Fibroblast of lung (primary cell): ENCODE data around the gene SNHG17. TPM values are rescaled to one million over a fixed set of nuclear protein-coding genes. Genes with fewer than 3 reads are reported as not detected.

Experiments used
- DNase-seq, 2 donors: peaks; one replicate each; pipeline versions ENCODE4 v3.0.0 to v3.0.0-alpha.2; 2010; ENCODE audit warnings: low read depth in 2 of 2
- H2AFZ ChIP-seq: 2 replicates; pipeline ENCODE4 v1.5.1; 2012; ENCODE audit warnings: low read length, control low read depth, inconsistent platforms
- H3K27ac ChIP-seq: 2 replicates; pipeline ENCODE4 v1.5.1; 2011; ENCODE audit warnings: low read length, control low read depth; ENCODE audit not compliant: insufficient read depth
- H3K27me3 ChIP-seq: 2 replicates; pipeline ENCODE4 v1.5.1; 2011; ENCODE audit warnings: mild to moderate bottlenecking, low read length; ENCODE audit not compliant: control insufficient read depth, insufficient read depth
- H3K36me3 ChIP-seq: 2 replicates; pipeline ENCODE4 v1.5.1; 2011; ENCODE audit warnings: low read length; ENCODE audit not compliant: control insufficient read depth, insufficient read depth
- H3K4me1 ChIP-seq: 2 replicates; pipeline ENCODE4 v1.5.1; 2011; ENCODE audit warnings: low read length; ENCODE audit not compliant: control insufficient read depth, insufficient read depth; ENCODE audit errors: extremely low read depth
- H3K4me2 ChIP-seq: 2 replicates; pipeline ENCODE4 v1.5.1; 2011; ENCODE audit warnings: low read length, control low read depth; ENCODE audit not compliant: insufficient read depth; ENCODE audit errors: extremely low read depth
- H3K4me3 ChIP-seq, 4 experiments: fragments of 200-600 bp in 1 of 4; sonication (generic) in 1 of 4; replicated peaks in 1 of 4; 2 replicates each; pipeline ENCODE4 v1.5.1; 2011 to 2016; ENCODE audit warnings: low read length in 4 of 4, low read depth in 3 of 4, mild to moderate bottlenecking in 3 of 4, control low read depth in 2 of 4, inconsistent platforms in 1 of 4, mixed read lengths in 1 of 4; ENCODE audit not compliant: insufficient read depth in 1 of 4; ENCODE audit errors: control extremely low read depth in 1 of 4
- H3K79me2 ChIP-seq: 2 replicates; pipeline ENCODE4 v1.5.1; 2012; ENCODE audit warnings: mild to moderate bottlenecking, low read length, inconsistent platforms; ENCODE audit not compliant: control insufficient read depth, insufficient read depth
- H3K9ac ChIP-seq: 2 replicates; pipeline ENCODE4 v1.5.1; 2011; ENCODE audit warnings: mild to moderate bottlenecking, low read length, control low read depth; ENCODE audit not compliant: insufficient read depth
- H3K9me3 ChIP-seq: 2 replicates; pipeline ENCODE4 v1.5.1; 2012; ENCODE audit warnings: low read depth, low read length; ENCODE audit not compliant: control insufficient read depth, insufficient read depth
- H4K20me1 ChIP-seq: 2 replicates; pipeline ENCODE4 v1.5.1; 2011; ENCODE audit warnings: low read length; ENCODE audit not compliant: control insufficient read depth, insufficient read depth; ENCODE audit errors: extremely low read depth
- CTCF ChIP-seq, 2 donors: IDR thresholded peaks in 1 of 2; conservative IDR thresholded peaks in 1 of 2; 1 replicate in 1 of 2; 2 replicates in 1 of 2; pipeline ENCODE4 v1.5.1; 2011 to 2012; ENCODE audit warnings: low read length in 2 of 2, control low read depth in 1 of 2, inconsistent platforms in 1 of 2, low read depth in 1 of 2, mild to moderate bottlenecking in 1 of 2
- EZH2 ChIP-seq: IDR thresholded peaks from 2 replicates; pipeline ENCODE4 v1.5.1; 2012; ENCODE audit warnings: low read length, control low read depth, mild to moderate bottlenecking; ENCODE audit errors: missing control alignments
- polyA plus RNA-seq, 2 donors: library from polyadenylated mRNA; depleted of rRNA in 1 of 2; stranded (reverse) in 1 of 2; unstranded in 1 of 2; fragments of >200 nt; gene quantifications; 2 replicates each; pipeline ENCODE4 v1.2.1, GENCODE V29; 2011 to 2012; ENCODE audit warnings: missing spikeins in 1 of 2
- total RNA-seq: library from RNA; depleted of rRNA; stranded (reverse); fragments of >200 nt; gene quantifications from 2 replicates; pipeline ENCODE4 v1.2.1, GENCODE V29; 2014

Gene SNHG17
- total and polyA plus RNA-seq, 2 donors (not counting 1 experiment from before 2014, with no cell fraction given) = 10.6 to 15.0 TPM

- Histone ChIP-seq H3K36me3 (peaks cover 3% of the 10 kb centered on the region), H3K4me1 (no peaks in the 10 kb centered on the region)
These were observed 19.7 kb upstream of the SNHG17 start for GRCh38 chr20:38454556-38455473.

GRCh38 chr20:38453941-38454340 is 18.8 kb upstream of the SNHG17 start:
- H3K36me3 ChIP-seq = peaks cover 4% of the 10 kb centered on the region
- H3K4me2 ChIP-seq = no peak overlapping the region
- no peaks in the 10 kb centered on the region for H3K27me3 ChIP-seq
- H4K20me1 ChIP-seq = no peaks in the 10 kb centered on the region
- H3K27ac ChIP-seq = no peak overlapping the region
- H3K4me1 ChIP-seq = no peaks in the 10 kb centered on the region
- TF ChIP-seq CTCF (conservative IDR thresholded peaks at IDR 0.05 in 1 of 2, IDR thresholded peaks at IDR 0.05 in 1 of 2; ENCODE audit: low read depth in 1 of 2, low read length in 2 of 2) (no peak), EZH2 (no peak)
- no peak overlapping the region for H3K9ac ChIP-seq
- H3K4me3 ChIP-seq = no peak overlapping the region
- H3K79me2 ChIP-seq = no peaks in the 10 kb centered on the region
- H3K9me3 ChIP-seq = no peaks in the 10 kb centered on the region
- H2AFZ ChIP-seq = no peak overlapping the region
- no peak for DNase-seq

More at GRCh38 chr20:38454556-38455473, 19.7 kb upstream of the SNHG17 start:
- Histone ChIP-seq H3K27me3 (no peaks in the 10 kb centered on the region), H4K20me1 (no peaks in the 10 kb centered on the region), H3K27ac (no peak overlapping the region), H3K4me2 (no peak overlapping the region), H3K9me3 (no peaks in the 10 kb centered on the region), H3K4me3 (no peak overlapping the region), H2AFZ (no peak overlapping the region), H3K9ac (no peak overlapping the region), H3K79me2 (no peaks in the 10 kb centered on the region)
- DNase-seq = no peak
- TF ChIP-seq CTCF (conservative IDR thresholded peaks at IDR 0.05 in 1 of 2, IDR thresholded peaks at IDR 0.05 in 1 of 2; ENCODE audit: low read depth in 1 of 2, low read length in 2 of 2) (no peak), EZH2 (no peak)

- Histone ChIP-seq H3K4me1 (no peaks in the 10 kb centered on the region), H3K4me3 (no peak overlapping the region), H3K9ac (no peak overlapping the region), H3K9me3 (no peaks in the 10 kb centered on the region), H3K79me2 (no peaks in the 10 kb centered on the region), H3K4me2 (no peak overlapping the region), H4K20me1 (no peaks in the 10 kb centered on the region), H3K27ac (no peak overlapping the region), H2AFZ (no peak overlapping the region), H3K27me3 (no peaks in the 10 kb centered on the region), H3K36me3 (peaks cover 4% of the 10 kb centered on the region)
- no peak for TF ChIP-seq CTCF (conservative IDR thresholded peaks at IDR 0.05 in 1 of 2, IDR thresholded peaks at IDR 0.05 in 1 of 2; ENCODE audit: low read depth in 1 of 2, low read length in 2 of 2)
- TF ChIP-seq EZH2 = no peak
- peak; percentile 59 to 85 for DNase-seq
These were observed 17.9 kb upstream of the SNHG17 start for GRCh38 chr20:38452880-38453624.
